T-helper 1 cell treated with Interleukin-12 subunit alpha and Interleukin-12 subunit beta and Interleukin-4 antibody, amounts not matched to agents 30 μg/mL and 1 μg/mL, for 36 hours (primary cell): Measurements from ENCODE around the gene ARIH2.

Experiments
- H3K27ac Mint-ChIP-seq: one replicate; pipeline ENCODE4 v1.8.0; 2021; ENCODE audit warnings: mild to moderate bottlenecking, mixed read lengths
- H3K27me3 Mint-ChIP-seq: one replicate; pipeline ENCODE4 v1.8.0; 2021; ENCODE audit warnings: low read depth, mixed read lengths
- H3K36me3 Mint-ChIP-seq: one replicate; pipeline ENCODE4 v1.8.0; 2021; ENCODE audit warnings: low read depth, mixed read lengths
- H3K4me1 Mint-ChIP-seq: one replicate; pipeline ENCODE4 v1.8.0; 2021; ENCODE audit warnings: low read depth, mixed read lengths
- H3K4me3 Mint-ChIP-seq: one replicate; pipeline ENCODE4 v1.8.0; 2021; ENCODE audit warnings: mild to moderate bottlenecking, moderate library complexity, mixed read lengths
- H3K9me3 Mint-ChIP-seq: one replicate; pipeline ENCODE4 v1.8.0; 2021; ENCODE audit warnings: mixed read lengths

ARIH2 gene

DNA sequence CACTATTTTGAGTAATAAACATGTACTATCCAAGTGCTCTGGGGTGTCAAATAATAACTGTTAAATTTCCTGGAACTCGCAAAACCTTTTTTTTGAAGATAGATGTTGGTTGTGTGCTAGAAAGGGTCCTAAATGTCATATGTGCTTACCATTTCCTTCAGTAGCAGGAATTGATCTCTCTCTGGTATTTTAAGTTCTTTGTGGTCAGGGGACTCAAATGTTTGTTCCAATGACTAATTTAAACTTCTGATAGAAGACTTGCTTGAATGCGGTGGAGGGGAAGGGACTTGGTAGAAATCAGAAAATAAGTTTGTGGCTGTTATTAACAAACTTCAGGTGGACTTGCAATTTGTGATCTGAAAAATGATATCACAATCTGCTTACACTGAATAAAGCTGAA, 26.8 kb downstream of the ARIH2 start:
- peaks cover 7% of the 10 kb centered on the region for H3K36me3 Mint-ChIP-seq
- no peaks in the 10 kb centered on the region for H3K27me3 Mint-ChIP-seq
- H3K4me1 Mint-ChIP-seq = peaks cover 18% of the 10 kb centered on the region
- no peak overlapping the region for H3K4me3 Mint-ChIP-seq
- no peaks in the 10 kb centered on the region for H3K9me3 Mint-ChIP-seq
- peak overlapping the region; percentile 1 for H3K27ac Mint-ChIP-seq

GRCh38 chr3:48945891-48946549, 27.4 kb downstream of the ARIH2 start:
- Mint-ChIP-seq H3K27me3 (no peaks in the 10 kb centered on the region), H3K4me3 (no peak overlapping the region), H3K9me3 (no peaks in the 10 kb centered on the region), H3K36me3 (peaks cover 7% of the 10 kb centered on the region), H3K27ac (peak overlapping the region; percentile 2), H3K4me1 (peaks cover 18% of the 10 kb centered on the region)

DNA sequence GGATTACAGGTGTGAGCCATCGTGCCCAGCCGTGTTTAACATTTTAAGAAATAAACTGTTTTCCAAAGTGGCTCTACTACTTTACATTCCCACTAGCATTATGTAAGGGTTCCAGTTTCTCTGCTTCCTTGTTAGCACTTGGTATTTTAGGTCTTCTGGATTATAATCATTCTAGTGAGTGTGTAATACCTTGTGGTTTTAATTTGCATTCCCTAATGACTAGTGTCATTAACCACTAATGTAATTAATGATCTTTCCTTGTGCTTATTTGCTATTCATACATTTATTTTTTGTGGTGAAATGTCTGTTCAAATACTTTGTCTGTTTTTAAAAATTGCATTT, 30.7 kb downstream of the ARIH2 start:
- Mint-ChIP-seq H3K36me3 (peaks cover 8% of the 10 kb centered on the region), H3K4me3 (no peak overlapping the region), H3K27me3 (no peaks in the 10 kb centered on the region), H3K27ac (no peak overlapping the region), H3K9me3 (no peaks in the 10 kb centered on the region), H3K4me1 (peaks cover 27% of the 10 kb centered on the region)

GRCh38 chr3:48950051-48950450, 31.4 kb downstream of the ARIH2 start:
- H3K27me3 Mint-ChIP-seq = no peaks in the 10 kb centered on the region
- no peaks in the 10 kb centered on the region for H3K9me3 Mint-ChIP-seq
- H3K4me1 Mint-ChIP-seq = peaks cover 24% of the 10 kb centered on the region
- H3K4me3 Mint-ChIP-seq = no peak overlapping the region
- H3K36me3 Mint-ChIP-seq = peaks cover 5% of the 10 kb centered on the region
- no peak overlapping the region for H3K27ac Mint-ChIP-seq

DNA sequence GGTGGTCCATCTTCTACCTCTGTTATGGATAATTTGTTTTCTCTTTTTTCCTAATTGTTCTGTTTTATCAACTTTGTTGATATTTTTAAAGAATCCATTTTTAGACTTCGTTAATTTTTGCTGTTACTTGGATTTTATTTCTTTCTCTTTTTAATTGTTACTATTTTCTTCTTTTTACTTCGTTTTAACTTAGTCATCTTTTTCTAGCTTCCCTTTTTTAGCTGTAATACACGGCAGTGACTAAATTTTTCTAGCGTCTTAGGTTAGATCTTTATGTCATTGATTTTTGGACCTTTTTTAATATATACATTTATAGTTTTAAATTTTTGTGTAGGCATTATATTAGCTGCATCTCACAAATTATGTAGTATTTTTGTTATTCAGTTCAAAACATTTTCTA, 33.1 kb downstream of the ARIH2 start:
- Mint-ChIP-seq H3K4me1 (peaks cover 17% of the 10 kb centered on the region), H3K4me3 (no peak overlapping the region), H3K27me3 (no peaks in the 10 kb centered on the region), H3K9me3 (no peaks in the 10 kb centered on the region), H3K27ac (no peak overlapping the region), H3K36me3 (peaks cover 5% of the 10 kb centered on the region)

- Mint-ChIP-seq H3K9me3 (no peaks in the 10 kb centered on the region), H3K36me3 (peaks cover 5% of the 10 kb centered on the region), H3K4me3 (no peak overlapping the region), H3K4me1 (peaks cover 17% of the 10 kb centered on the region), H3K27ac (peak overlapping the region; percentile 0), H3K27me3 (no peaks in the 10 kb centered on the region)
Observed at GRCh38 chr3:48952510-48953118, 34.0 kb downstream of the ARIH2 start.

DNA sequence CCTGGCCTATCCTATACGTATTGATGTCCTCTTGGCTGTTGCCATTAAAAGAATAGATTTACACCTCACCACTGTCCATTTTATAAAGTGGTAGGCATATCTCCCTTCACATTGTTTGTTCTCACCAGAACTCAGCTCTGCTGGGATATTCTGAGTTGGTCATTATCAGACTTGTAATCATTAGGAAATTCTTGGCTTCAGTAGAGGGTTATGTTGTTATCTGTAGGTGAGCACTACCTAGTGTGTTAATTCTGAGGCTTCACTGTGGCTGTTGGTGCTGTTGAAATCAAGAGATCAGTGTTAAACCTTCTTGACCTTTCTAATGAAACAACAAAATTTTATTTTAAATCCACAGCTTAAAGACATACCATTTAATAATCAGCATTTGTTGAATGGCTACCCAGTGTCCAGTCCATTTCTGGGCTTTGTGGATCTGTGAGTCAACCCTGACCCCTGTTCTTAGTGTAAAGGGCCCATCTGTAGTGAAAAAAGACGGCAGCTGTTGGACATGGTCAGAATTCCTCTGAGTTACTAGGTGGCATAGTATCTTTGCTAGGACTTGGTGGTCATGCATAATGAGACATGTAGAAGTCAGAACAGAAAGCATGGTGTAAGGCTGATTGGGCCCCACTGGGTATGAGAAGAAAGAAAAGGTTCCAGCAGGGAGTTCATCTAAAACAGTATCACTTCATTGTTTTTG, 38.5 kb downstream of the ARIH2 start:
- H3K4me1 Mint-ChIP-seq = peaks cover 9% of the 10 kb centered on the region
- H3K36me3 Mint-ChIP-seq = peaks cover 7% of the 10 kb centered on the region
- no peaks in the 10 kb centered on the region for H3K9me3 Mint-ChIP-seq
- H3K27me3 Mint-ChIP-seq = no peaks in the 10 kb centered on the region
- H3K27ac Mint-ChIP-seq = no peak overlapping the region
- H3K4me3 Mint-ChIP-seq = no peak overlapping the region

- Mint-ChIP-seq H3K4me3 (no peak overlapping the region), H3K9me3 (no peaks in the 10 kb centered on the region), H3K27ac (no peak overlapping the region), H3K27me3 (no peaks in the 10 kb centered on the region), H3K4me1 (peaks cover 11% of the 10 kb centered on the region), H3K36me3 (peaks cover 16% of the 10 kb centered on the region)
Observed at GRCh38 chr3:48960841-48961413, 42.3 kb downstream of the ARIH2 start.

DNA sequence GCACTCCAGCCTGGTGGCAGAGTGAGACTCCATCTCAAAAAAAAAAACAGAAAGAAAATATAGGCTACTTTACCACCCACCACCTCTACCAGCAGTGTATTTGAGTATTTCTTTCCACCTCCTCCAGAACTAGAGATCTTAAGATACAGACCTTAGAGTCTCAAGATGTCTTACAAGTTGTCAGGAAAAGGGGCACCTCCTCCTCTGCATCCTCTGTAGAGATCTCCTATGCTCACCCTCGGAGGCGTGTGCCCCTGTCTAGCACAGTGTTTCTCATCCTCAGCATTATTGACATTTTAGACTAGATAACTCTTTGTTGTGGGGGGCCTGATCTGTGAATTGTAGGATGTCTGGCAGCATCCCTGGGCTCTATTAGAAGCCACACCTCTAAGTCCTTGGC, 43.7 kb downstream of the ARIH2 start:
- Mint-ChIP-seq H3K9me3 (no peaks in the 10 kb centered on the region), H3K4me1 (peaks cover 14% of the 10 kb centered on the region), H3K4me3 (no peak overlapping the region), H3K27ac (no peak overlapping the region), H3K27me3 (no peaks in the 10 kb centered on the region), H3K36me3 (peaks cover 24% of the 10 kb centered on the region)

GRCh38 chr3:48962939-48963338, 44.3 kb downstream of the ARIH2 start:
- no peak overlapping the region for H3K4me3 Mint-ChIP-seq
- H3K27me3 Mint-ChIP-seq = no peaks in the 10 kb centered on the region
- no peak overlapping the region for H3K27ac Mint-ChIP-seq
- no peaks in the 10 kb centered on the region for H3K9me3 Mint-ChIP-seq
- H3K36me3 Mint-ChIP-seq = peaks cover 25% of the 10 kb centered on the region
- H3K4me1 Mint-ChIP-seq = peaks cover 14% of the 10 kb centered on the region

DNA sequence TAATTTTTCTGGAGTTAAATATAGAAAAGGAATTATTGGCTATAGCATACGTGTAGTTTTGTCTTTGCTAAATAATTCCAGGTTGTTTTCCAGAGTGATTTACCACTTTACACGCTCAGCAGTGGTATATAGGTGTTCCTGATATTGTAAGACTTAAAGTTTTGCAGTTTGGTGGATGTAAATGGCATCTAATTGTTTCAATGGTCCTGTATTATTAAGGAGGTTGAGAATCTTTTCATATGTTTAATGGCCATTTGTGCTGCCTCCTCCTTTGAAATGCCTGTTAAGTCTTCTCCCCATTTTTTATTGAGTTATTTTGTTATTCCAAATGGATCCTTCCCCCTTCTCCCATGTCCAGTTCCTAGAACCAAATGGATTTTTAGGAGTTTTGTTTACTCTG, 44.9 kb downstream of the ARIH2 start:
- peaks cover 24% of the 10 kb centered on the region for H3K36me3 Mint-ChIP-seq
- no peak overlapping the region for H3K4me3 Mint-ChIP-seq
- H3K9me3 Mint-ChIP-seq = no peaks in the 10 kb centered on the region
- H3K27ac Mint-ChIP-seq = no peak overlapping the region
- H3K27me3 Mint-ChIP-seq = no peaks in the 10 kb centered on the region
- H3K4me1 Mint-ChIP-seq = peaks cover 14% of the 10 kb centered on the region

DNA sequence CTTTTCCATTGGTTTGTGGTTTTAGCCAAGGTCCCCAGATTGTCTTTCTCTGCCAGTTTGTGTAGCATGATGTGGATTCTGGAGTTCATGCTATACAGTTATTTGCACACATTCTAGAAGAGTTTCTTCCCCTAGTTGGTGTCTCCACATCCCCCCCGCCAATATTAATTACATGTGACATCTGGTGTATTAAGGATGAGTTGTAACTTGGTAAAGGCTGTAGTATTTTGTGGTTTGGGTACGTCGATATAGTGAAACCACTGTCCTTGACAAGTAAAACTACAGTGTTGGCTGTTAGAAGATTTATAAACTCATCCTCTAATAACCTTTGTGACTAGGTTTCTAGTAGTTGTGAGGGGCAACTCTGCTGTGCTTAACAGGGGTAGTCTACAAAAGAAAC, 47.7 kb downstream of the ARIH2 start:
- H3K4me1 Mint-ChIP-seq = peaks cover 11% of the 10 kb centered on the region
- no peaks in the 10 kb centered on the region for H3K9me3 Mint-ChIP-seq
- peaks cover 38% of the 10 kb centered on the region for H3K36me3 Mint-ChIP-seq
- no peak overlapping the region for H3K27ac Mint-ChIP-seq
- H3K4me3 Mint-ChIP-seq = no peak overlapping the region
- no peaks in the 10 kb centered on the region for H3K27me3 Mint-ChIP-seq

DNA sequence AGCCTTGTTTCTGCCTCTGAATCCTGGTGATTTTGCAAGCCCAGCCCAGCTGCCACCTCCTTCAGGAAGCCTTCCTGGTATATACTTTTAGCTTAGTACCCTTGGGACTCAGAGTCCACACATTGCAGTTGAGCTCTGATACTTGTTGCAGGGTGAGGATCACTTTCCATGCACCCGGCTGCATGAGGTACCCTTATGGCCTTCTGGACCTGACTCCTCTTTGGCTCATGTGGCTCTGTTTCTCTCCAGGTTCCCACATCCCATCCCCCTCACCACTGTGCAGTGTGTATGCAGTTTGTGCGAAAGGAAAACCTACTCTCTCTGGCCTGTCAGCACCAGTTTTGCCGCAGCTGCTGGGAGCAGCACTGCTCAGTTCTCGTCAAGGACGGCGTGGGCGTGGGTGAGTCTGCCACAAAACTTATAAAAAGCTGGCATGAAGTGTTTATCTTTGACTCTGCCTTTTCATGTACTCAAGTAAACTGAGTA, 48.3 kb downstream of the ARIH2 start:
- no peak overlapping the region for H3K27ac Mint-ChIP-seq
- peaks cover 43% of the 10 kb centered on the region for H3K36me3 Mint-ChIP-seq
- H3K9me3 Mint-ChIP-seq = no peaks in the 10 kb centered on the region
- no peak overlapping the region for H3K4me3 Mint-ChIP-seq
- no peaks in the 10 kb centered on the region for H3K27me3 Mint-ChIP-seq
- peaks cover 11% of the 10 kb centered on the region for H3K4me1 Mint-ChIP-seq

GRCh38 chr3:48970586-48970985, 51.9 kb downstream of the ARIH2 start:
- Mint-ChIP-seq H3K4me3 (no peak overlapping the region), H3K27ac (no peak overlapping the region), H3K27me3 (no peaks in the 10 kb centered on the region), H3K36me3 (peaks cover 43% of the 10 kb centered on the region), H3K9me3 (no peaks in the 10 kb centered on the region), H3K4me1 (peaks cover 9% of the 10 kb centered on the region)
